NOMO-1 treated with dmso at 0.1 percent for 144 hours (cell line): ENCODE data around the gene SLC25A47.
A peak's percentile ranks its signal among the peaks of the same experiment; 100 is the strongest.

Source experiments
- DNase-seq: peaks from one replicate; lab custom pipeline; 2025; ENCODE audit not compliant: unreplicated experiment; lab: John Stamatoyannopoulos, UW

The SLC25A47 gene

GRCh38 chr14:100374270-100374669, 51.1 kb downstream of the SLC25A47 start:
- no peak for DNase-seq

- DNase-seq = no peak
These were observed 51.7 kb downstream of the SLC25A47 start for GRCh38 chr14:100374876-100375265.

- peak; percentile 52 for DNase-seq
These were observed 52.3 kb downstream of the SLC25A47 start for GRCh38 chr14:100375266-100375962.

- DNase-seq = peak; percentile 97
These were observed 53.0 kb downstream of the SLC25A47 start, which contains the start of gene WDR25 for GRCh38 chr14:100375963-100376735. Gene WDR25 (plus strand): TSS chr14:100376485.

GRCh38 chr14:100376751-100377171, 53.6 kb downstream of the SLC25A47 start:
- no peak for DNase-seq
